GM19351 (cell line): ENCODE data around the gene TPMT.
"Not testable (repeated sequence)": the region's sequence is repeated elsewhere in the genome, so short reads cannot be mapped to it uniquely, and the experiment has no call there.

Experiments used
- ATAC-seq: cut with Tn5 transposase; IDR thresholded peaks from one replicate; pipeline ENCODE4 v1.9.1; 2021; ENCODE audit warnings: mild to moderate bottlenecking, moderate library complexity; ENCODE audit not compliant: unreplicated experiment

TPMT gene

DNA sequence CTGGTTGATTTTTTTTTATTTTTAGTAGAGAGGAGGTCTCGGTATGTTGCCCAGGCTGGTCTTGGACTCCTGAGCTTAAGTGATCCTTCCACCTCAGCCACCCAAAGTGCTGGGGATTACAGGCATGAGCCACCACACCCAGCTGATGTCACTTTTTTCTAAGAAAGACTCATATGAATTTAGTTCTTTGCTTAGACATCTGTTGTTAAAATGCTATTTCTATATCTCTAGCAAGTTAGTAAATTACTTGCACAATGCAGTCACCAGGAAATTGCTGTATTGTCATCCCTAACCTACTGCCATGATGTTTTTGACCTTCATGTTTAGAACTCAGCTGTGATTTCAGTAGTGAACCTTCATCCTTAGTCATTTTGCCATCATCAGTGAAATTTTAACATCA lies 6.0 kb upstream of the TPMT start:
- ATAC-seq = no peak

GRCh38 chr6:18155864-18156421 lies 1.1 kb upstream of the TPMT start:
- peak; percentile 36 for ATAC-seq

DNA sequence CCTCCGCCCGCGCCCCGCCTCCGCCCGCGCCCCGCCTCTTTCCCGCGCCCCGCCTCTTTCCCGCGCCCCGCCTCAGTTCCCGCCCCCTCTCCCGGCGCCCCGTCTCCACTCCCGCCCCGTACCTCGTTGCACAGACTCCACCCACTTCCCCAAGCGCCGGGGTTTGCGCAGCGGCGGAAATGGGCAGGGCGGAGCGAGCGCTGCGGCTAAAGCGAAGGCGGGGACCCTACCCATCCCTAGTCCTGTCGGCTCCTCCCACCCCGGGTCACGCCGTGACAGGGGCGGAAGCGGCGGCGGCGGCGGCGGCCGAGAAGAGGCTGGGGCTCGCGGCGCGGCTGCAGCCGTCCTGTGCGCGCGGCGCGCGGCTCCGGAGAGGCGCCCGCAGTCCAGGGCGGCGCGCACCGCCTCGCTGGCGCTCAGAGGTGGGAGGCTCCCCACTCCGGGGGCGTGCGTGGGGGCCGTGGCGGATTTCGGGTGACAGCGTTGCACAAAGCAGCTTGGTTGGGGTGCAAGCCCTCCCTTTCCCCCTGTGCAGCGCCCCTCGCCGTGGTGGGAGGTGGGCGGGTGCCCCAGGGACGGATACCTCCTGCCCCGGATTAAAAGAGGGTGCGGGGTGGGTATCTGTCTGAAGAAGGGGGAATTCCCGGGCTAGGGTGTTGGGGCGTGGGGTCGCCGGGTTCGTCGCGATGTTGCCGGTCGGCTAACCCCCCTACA lies 430 bp upstream of the TPMT start, which contains the start of gene KDM1B:
TSS of gene KDM1B (plus strand) at position 273 of the 714 bp plus-strand sequence. CDS start 4,474 bp downstream, outside the sequence.
- ATAC-seq = peak; percentile 84

DNA sequence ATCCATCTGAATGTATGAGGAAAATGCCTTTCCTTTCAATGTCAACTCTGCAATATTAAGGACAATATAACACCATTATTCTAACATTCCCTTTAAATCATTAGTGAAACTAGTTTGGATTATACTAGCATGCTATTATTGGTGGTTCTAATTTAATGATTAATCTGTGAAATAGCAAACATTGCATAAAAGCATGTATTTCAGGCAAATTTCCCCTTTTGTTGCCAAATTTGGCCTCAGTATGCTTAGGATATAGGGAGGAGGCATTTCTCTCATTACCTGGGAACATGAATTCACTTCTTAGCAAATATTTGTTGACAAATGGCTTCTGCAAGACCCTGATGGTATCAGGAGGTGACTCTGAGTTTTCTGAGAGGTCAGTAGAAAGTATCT lies 1.6 kb downstream of the TPMT start:
- ATAC-seq = no peak

DNA sequence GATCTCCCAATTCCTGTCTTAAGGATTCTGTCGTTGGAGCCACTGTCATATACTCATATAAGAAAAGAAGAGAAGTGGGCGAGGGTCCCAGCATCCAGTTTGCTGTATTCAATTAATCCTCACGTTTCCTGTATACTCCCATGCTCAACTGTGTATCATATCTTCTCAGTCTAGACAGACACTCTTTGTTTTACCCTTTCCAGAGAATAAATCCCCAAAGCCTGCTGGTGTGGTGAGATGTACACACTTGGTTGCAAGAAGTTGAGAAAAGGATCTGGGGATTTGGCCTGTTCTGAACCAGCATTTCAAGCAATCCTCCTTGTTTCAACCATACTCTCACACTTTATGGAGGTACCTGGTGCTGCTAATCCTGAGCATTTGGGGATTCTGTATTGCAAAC lies 3.1 kb downstream of the TPMT start:
- ATAC-seq = no peak

DNA sequence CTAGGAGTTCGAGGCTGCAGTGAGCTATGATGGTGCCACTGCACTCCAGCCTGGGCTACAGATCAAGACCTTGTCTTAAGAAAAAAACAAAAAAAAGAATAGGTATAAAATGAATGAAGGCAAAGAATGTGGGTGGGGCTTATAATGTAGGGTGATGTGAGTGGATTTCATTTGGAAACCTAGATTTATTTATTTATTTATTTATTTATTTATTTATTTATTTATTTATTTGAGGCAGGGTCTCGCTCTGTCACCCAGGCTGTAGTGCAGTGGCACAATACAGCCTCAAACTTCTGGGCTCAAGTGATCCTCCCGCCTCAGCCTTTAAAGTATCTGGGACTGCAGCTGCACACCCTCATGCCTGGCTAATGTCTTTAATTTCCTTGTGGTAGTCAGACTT lies 3.5 kb downstream of the TPMT start:
- not testable (repeated sequence) for ATAC-seq

DNA sequence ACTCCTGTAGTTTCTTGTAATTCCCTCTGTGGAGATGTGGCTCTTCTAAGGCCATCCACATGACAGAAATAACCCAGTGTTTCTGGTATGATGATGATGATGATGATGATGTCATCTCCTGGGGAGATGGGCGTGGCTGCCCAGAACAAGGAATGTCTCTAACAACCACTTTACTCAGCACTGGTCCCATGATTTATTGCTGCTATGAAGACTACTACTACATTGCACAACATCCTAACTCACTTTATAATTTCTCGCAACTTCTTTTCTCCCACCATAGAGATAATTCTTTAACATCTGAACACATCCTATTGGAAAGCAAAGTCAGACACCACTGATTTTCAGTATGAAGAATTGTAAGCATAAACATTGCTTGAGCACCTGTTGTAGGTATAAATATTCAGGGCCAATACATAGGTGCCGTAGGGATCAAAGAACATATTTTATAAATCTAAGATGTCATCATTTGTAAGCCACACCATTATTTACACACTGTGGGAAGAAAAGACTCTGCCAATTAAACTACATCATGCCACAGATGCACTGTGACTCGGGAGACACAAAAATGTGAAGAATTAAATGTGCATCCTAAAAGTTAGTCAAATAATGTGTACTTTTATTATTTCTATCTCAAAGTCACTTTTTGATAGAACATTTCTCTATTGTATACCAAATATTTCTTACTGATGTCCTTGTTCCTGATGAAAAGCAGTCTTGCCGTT lies 6.4 kb downstream of the TPMT start:
- ATAC-seq = no peak

DNA sequence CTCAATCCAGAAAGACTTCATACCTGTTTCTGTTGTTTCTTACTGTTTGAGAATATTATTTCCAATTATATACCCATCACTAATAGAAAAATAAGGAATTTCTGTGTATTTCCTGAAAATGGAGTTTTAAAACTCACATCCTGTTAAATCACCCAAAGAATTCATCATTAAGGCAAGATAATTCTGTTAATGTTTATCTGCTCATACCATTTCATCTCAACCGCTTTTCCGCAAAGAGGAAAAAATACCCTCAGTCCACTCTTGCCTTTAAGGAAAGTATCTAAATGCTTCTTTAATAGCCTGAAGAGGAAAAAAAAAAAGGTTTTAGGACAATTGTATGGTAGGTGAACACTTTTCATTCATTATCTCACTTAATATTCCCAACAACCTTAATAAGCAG lies 7.3 kb downstream of the TPMT start:
- ATAC-seq = no peak

DNA sequence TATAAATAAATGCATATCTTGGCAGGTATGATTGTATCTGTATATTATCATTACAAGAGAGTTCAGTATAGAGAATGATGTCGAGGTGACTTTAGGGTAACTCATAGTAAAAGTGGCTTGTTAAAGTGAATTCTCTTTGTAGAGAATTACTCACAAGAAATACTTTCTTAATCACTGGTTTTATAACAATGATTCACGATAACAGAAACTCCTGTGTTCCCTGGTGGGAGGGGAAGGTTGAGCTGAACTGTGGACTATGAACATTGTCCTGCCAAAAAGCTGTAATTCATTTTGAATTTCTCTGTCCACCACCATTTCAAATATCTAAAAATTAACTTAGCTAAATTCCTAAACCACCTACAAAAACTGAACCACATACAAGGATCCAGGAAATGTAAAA lies 7.7 kb downstream of the TPMT start:
- no peak for ATAC-seq

- no peak for ATAC-seq
Observed at GRCh38 chr6:18142591-18142861, 12.4 kb downstream of the TPMT start.

- ATAC-seq = no peak
Observed at GRCh38 chr6:18141805-18142590, 12.9 kb downstream of the TPMT start.

DNA sequence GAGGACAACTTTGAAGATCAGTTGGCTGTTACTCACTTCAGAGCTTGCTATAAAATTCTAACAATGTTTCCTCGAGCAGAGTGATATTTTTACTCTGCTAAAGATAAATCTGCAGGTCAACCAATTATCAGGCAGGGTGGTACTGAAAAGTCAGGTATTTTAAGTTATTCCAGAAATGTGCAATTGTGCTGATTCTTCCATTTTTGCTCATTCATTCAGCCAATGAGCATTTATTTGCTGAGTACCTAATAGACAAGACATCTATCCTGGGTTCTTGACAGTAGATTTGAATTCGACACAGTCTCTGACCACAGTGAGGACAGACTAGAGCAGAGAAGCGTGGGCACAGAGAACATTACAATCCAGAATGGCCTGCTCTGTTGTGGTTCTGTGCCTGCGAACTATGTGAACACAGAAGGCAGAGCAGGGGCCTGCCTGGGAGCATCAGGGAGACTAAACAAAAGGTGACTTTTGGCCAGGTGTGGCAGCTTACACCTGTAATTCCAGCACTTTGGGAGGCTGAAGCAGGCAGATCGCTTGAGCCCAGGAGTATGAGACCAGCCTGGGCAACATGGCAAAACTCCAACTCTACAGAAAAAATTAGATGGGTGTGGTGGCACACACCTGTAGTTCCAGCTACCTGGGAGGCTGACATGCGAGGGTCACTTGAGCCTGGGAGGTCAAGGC lies 14.8 kb downstream of the TPMT start:
- ATAC-seq = no peak

DNA sequence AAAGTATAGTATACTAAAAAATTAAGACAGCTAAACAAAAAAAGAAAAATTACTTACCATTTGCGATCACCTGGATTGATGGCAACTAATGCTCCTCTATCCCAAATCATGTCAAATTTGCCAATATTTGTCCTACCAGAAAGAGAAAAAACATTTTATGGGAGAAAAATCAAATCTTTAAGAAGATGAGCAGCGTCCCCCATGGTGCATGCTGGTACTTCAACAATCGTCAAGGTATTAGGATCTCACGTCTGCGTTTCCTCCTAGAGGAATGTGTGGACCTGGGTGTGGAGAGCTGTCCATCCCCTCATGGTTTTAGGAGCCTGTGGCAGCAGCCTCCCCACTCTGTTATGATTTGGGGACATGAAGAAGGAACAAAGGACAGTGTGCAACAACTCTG lies 16.0 kb downstream of the TPMT start:
- ATAC-seq = no peak

- no peak for ATAC-seq
Observed at GRCh38 chr6:18136260-18136659, 18.6 kb downstream of the TPMT start.

DNA sequence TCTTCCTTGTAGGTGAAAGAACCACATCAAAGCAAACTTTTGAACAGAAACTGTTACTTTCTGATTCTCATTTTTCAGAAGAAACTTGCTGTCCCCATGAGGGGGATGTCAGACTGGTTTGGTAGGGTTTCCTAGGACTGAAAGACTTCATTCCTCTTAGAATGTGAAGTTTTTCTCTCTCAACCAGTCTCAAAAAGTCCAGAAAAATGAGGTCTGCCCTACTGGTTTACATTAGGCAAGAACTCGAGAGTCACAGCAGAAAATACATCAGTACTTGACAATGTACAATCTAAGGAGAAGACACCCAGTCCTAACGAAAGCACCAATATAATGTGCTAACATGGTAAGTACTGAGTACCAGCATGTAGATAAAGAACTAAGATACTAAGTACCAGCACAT lies 19.7 kb downstream of the TPMT start:
- ATAC-seq = no peak

- ATAC-seq = no peak
Observed at GRCh38 chr6:18132346-18132745, 22.5 kb downstream of the TPMT start.

DNA sequence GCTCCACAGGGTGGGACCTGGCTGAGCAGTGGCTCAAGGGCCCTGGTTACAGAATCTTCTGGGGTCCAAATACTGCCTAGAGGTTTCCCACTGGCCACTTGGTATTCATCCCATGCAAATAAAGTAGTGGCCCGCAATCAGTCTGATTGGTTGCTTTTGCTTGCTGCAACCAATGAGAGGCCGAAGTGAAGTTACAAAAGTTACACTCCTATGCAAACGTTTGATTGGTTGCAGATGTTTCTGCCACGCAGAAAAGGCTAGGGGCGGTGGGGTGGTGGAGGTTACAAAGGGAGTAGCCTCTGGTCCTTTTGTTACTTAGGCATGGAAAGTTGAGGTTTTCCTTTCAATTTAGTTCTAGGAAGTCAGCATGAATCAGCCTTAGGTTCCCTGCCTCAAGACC lies 28.8 kb downstream of the TPMT start:
- no peak for ATAC-seq

GRCh38 chr6:18122128-18123093 lies 32.5 kb downstream of the TPMT start, which contains the start of gene NHLRC1:
NHLRC1 (minus strand) TSS chr6:18122677; CDS start chr6:18122606, 71 bp downstream.
- ATAC-seq = peak; percentile 100

DNA sequence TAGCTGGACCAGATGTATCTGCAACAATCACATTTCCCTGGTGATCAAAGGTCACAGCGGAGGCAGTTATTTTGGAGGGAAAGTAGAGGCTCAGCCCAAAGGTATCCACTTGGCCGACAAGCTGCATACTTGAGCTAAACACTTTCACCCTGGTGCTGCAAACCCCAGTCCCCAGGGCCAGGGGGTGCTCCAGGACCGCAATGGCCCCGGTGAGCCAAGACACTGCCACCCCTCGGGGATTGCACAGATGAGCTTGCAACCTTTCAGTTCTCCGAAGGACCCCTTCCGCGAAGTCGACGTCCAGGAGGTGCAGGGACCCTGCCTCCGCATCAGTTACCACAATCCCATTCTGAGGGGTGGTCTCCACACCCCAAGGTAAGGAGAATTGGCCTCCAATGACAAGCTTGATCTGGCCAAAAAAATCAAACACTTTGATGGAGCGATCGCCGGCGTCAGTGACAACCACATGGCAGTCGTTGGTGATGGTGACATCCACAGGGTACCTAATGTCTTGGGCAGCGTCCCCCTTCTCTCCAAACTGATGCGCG lies 33.2 kb downstream of the TPMT start:
- no peak for ATAC-seq

DNA sequence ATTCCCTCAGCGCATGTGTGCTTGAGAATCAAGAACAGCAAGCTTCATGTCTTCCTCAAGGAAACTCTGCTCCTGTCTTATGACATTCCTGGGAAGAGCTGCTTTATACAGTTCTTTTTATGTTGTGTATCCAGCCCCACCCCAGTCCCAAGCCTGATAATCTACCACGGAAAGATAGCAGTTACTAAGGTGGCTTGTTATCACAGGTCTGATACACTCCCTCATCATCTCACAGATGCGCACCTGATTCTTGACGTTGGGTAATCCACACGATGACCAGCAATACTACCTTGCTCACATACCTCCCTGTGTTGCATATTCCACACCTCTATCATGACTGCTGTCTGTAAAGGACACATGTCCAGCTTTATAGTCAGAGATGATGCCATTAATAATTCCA lies 35.6 kb downstream of the TPMT start:
- no peak for ATAC-seq
